Retinal pigment epithelial cell (primary cell): ENCODE data around the gene MAP4K4.

Experiments used
- DNase-seq: peaks from one replicate; pipeline ENCODE4 v3.0.0-alpha.2; 2010; ENCODE audit warnings: low read depth
- H3K4me3 ChIP-seq: 2 replicates; pipeline ENCODE4 v1.5.1; 2011; ENCODE audit warnings: mild to moderate bottlenecking, low read length, control low read depth, moderate library complexity
- TF ChIP-seq, protein P1 (sequence below): conservative IDR thresholded peaks from 2 replicates; pipeline ENCODE4 v1.5.1; 2011; ENCODE audit warnings: low read depth, low read length, control low read depth, inconsistent platforms

The MAP4K4 gene

GRCh38 chr2:101900375-101900774 lies 202.9 kb downstream of the MAP4K4 start:
- H3K4me3 ChIP-seq: no peak overlapping the region
- DNase-seq: no peak

DNA sequence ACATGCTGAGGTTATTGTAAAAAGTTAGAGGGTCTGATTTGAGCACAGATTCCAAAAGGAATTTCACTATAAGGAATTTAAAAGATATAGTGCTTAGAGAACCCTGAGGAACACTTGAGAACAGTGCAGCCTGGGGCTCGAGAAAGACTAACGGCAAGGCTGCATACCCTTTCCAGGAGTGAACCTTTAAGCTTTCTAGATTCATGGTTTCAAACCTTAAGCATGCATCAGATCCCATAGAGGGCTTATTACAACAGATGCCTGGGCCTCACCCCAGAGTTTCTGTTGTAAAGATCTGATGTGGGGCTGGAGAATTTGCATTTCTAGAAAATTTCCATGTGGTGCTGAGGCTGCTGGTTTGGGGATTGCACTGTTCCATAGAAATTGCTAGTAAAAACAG lies 203.7 kb downstream of the MAP4K4 start:
- no peak for DNase-seq
- no peak overlapping the region for H3K4me3 ChIP-seq
- TF ChIP-seq, protein P1, sequence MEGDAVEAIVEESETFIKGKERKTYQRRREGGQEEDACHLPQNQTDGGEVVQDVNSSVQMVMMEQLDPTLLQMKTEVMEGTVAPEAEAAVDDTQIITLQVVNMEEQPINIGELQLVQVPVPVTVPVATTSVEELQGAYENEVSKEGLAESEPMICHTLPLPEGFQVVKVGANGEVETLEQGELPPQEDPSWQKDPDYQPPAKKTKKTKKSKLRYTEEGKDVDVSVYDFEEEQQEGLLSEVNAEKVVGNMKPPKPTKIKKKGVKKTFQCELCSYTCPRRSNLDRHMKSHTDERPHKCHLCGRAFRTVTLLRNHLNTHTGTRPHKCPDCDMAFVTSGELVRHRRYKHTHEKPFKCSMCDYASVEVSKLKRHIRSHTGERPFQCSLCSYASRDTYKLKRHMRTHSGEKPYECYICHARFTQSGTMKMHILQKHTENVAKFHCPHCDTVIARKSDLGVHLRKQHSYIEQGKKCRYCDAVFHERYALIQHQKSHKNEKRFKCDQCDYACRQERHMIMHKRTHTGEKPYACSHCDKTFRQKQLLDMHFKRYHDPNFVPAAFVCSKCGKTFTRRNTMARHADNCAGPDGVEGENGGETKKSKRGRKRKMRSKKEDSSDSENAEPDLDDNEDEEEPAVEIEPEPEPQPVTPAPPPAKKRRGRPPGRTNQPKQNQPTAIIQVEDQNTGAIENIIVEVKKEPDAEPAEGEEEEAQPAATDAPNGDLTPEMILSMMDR: no peak

More at GRCh38 chr2:101900375-101900774, 202.9 kb downstream of the MAP4K4 start:
- TF ChIP-seq, protein P1: no peak

DNA sequence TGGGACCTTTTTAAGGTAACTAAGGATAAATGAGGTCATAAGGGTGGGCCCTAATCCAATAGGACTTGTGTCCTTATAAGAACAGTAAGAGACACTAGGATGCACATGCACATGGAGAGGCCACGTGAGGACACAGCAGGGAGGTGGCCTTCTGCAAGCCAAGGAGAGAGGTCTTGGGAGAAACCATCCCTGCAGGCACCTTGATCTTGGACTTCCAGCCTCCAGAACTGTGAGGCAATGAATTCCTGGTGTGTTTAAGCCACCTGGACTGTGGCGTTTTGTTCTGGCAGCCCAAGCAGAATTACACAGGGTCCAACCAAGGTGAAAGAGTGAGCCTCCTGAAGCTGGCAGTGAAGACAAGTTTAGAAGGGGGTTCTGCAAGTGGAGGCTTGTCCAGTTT lies 204.7 kb downstream of the MAP4K4 start:
- no peak overlapping the region for H3K4me3 ChIP-seq
- no peak for DNase-seq
- TF ChIP-seq, protein P1: no peak

GRCh38 chr2:101904916-101905315 lies 207.4 kb downstream of the MAP4K4 start:
- DNase-seq: no peak
- TF ChIP-seq, protein P1: no peak
- no peak overlapping the region for H3K4me3 ChIP-seq

- TF ChIP-seq, protein P1: no peak
- no peak overlapping the region for H3K4me3 ChIP-seq
- no peak for DNase-seq
Observed at GRCh38 chr2:101905746-101906336, 208.3 kb downstream of the MAP4K4 start.

DNA sequence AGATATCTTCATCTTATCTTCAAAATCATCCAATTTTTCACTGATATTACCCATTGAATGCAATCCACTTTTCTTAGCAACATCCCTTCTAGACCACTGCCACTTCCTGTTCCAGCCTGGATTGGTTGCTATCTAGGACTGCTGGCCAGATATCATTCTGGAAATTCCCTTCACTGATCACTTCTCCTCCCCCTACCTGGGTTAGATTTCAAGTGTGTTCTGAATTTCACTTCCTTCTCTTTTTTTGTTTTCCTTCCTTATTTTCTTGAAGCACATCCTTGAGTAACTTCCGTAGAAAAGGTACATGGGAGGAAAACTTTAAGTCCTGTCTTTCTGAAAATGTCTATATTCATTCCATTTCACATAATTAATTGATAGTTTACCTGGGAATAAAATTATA lies 212.3 kb downstream of the MAP4K4 start:
- no peak overlapping the region for H3K4me3 ChIP-seq
- no peak for DNase-seq
- TF ChIP-seq, protein P1: no peak

DNA sequence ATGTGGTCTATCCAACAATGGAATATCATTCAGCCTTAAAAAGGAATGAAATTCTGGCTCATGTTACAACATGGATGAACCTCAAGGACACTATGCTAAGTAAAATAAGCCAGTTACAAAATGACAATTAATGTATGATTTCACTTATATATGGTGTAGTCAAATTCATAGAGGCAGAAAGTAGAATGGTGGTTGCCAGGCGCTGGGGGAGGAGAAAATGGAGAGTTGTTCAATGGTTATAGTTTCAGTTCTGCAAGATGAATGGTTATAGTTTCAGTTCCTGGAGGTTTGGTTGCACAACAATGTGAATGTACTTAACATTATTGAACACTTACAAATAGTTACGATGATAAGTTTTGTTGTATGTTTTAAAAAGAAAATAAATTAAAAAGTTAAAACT lies 215.0 kb downstream of the MAP4K4 start:
- H3K4me3 ChIP-seq: no peak overlapping the region
- TF ChIP-seq, protein P1: no peak
- DNase-seq: no peak
